ENCODE results near the gene ZFR. TPM values are rescaled to one million over a fixed set of nuclear protein-coding genes. Genes with fewer than 3 reads are reported as not detected.
"Not testable (repeated sequence)": the region's sequence is repeated elsewhere in the genome, so short reads cannot be mapped to it uniquely, and the experiment has no call there.

Gene ZFR
- total RNA-seq, 2 donors from 2014 or later, result 59.1 to 67.9 TPM

DNA sequence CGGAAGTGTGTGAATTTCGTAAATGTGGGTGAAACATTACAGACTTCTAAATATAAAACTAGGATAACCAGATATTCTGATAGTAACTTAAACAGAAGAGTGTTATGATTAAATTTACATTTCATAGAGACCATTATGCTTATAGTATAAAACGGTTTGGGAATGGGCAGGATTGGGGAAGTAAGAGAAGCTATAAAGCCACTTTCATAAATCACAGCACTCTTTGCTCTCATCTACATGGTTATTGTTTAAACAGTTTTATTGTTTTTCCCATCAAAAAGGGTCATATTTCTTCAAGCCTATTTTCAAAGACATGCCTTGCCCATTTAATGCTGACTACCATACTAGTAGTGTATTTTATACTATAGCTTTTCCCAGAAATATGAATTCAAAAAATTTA lies 9.2 kb downstream of the ZFR start:
- H3K4me3 Mint-ChIP-seq, result no peak overlapping the region
- H3K36me3 Mint-ChIP-seq (ENCODE audit: low read depth), result peaks cover 33% of the 10 kb centered on the region
- no peak overlapping the region for H3K27ac Mint-ChIP-seq

DNA sequence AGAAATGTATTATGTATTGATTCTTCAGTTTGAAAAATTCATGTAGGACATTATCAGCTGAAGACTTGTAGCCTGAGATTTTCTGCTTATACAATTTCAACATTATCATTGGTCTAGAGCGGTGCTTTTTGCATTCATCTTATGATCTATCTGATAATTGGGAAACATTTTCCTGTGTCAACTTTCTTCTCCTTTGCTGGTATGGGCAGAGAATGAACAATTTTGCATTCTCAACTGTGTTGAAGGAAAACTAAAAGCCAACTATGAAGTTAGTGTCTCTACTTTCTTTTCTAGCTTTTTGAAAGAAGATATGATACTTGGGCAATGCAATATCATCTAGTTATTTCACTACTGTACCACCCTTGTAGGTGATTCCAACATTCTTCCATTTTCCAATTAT lies 10.3 kb downstream of the ZFR start:
- WGBS, 2 experiments (ENCODE audit: insufficient coverage in 1 of 2, insufficient read length in 1 of 2), result 75% methylated on average over 1 of the region's 1 CpG; no CpG with 5 or more reads in 1 of the 2 experiments
- Mint-ChIP-seq H3K4me3 (no peak overlapping the region), H3K4me1 (no peaks in the 10 kb centered on the region), H3K9me3 (peaks cover 4% of the 10 kb centered on the region), H3K36me3 (ENCODE audit: low read depth) (peaks cover 40% of the 10 kb centered on the region), H3K27ac (no peak overlapping the region), H3K27me3 (ENCODE audit: insufficient read depth) (no peaks in the 10 kb centered on the region)
- Histone ChIP-seq H3K4me1 (ENCODE audit: control insufficient read depth, insufficient read depth, low read length) (no peaks in the 10 kb centered on the region), H3K36me3 (ENCODE audit: control insufficient read depth, insufficient read depth, low read length) (peaks cover 52% of the 10 kb centered on the region), H3K27ac (ENCODE audit: low read depth, low read length) (no peak overlapping the region), H3K9me3 (ENCODE audit: control insufficient read depth, low read length) (no peaks in the 10 kb centered on the region), H3K27me3 (ENCODE audit: control insufficient read depth, insufficient read depth, low read length, poor library complexity, severe bottlenecking) (no peaks in the 10 kb centered on the region), H3K4me3 (ENCODE audit: low read length) (no peak overlapping the region), H3K9ac (ENCODE audit: extremely low read depth, low read length, poor library complexity, severe bottlenecking) (no peak overlapping the region)
- TF ChIP-seq, protein P1, sequence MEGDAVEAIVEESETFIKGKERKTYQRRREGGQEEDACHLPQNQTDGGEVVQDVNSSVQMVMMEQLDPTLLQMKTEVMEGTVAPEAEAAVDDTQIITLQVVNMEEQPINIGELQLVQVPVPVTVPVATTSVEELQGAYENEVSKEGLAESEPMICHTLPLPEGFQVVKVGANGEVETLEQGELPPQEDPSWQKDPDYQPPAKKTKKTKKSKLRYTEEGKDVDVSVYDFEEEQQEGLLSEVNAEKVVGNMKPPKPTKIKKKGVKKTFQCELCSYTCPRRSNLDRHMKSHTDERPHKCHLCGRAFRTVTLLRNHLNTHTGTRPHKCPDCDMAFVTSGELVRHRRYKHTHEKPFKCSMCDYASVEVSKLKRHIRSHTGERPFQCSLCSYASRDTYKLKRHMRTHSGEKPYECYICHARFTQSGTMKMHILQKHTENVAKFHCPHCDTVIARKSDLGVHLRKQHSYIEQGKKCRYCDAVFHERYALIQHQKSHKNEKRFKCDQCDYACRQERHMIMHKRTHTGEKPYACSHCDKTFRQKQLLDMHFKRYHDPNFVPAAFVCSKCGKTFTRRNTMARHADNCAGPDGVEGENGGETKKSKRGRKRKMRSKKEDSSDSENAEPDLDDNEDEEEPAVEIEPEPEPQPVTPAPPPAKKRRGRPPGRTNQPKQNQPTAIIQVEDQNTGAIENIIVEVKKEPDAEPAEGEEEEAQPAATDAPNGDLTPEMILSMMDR (conservative IDR thresholded peaks at IDR 0.05), result no peak
- DNase-seq, result no peak

More for the DNA sequence above, 9.2 kb downstream of the ZFR start:
- H3K36me3 ChIP-seq (ENCODE audit: control insufficient read depth, insufficient read depth, low read length), result peaks cover 45% of the 10 kb centered on the region
- Mint-ChIP-seq H3K4me1 (no peaks in the 10 kb centered on the region), H3K27me3 (ENCODE audit: insufficient read depth) (no peaks in the 10 kb centered on the region), H3K9me3 (no peaks in the 10 kb centered on the region)
- TF ChIP-seq, protein P1 (conservative IDR thresholded peaks at IDR 0.05), result no peak
- no peak overlapping the region for H3K27ac ChIP-seq (ENCODE audit: low read depth, low read length)
- H3K27me3 ChIP-seq (ENCODE audit: control insufficient read depth, insufficient read depth, low read length, poor library complexity, severe bottlenecking), result no peaks in the 10 kb centered on the region
- no peak overlapping the region for H3K4me3 ChIP-seq (ENCODE audit: low read length)
- H3K9ac ChIP-seq (ENCODE audit: extremely low read depth, low read length, poor library complexity, severe bottlenecking), result no peak overlapping the region
- 100% methylated on average over 2 of the region's 3 CpGs; no CpG with 5 or more reads in 1 of the 2 experiments for WGBS, 2 experiments (ENCODE audit: insufficient coverage in 1 of 2, insufficient read length in 1 of 2)
- DNase-seq, result no peak
- H3K4me1 ChIP-seq (ENCODE audit: control insufficient read depth, insufficient read depth, low read length), result no peaks in the 10 kb centered on the region
- no peaks in the 10 kb centered on the region for H3K9me3 ChIP-seq (ENCODE audit: control insufficient read depth, low read length)

GRCh38 chr5:32432633-32433032 lies 11.9 kb downstream of the ZFR start:
- Histone ChIP-seq H3K27ac (ENCODE audit: low read depth, low read length) (no peak overlapping the region), H3K4me3 (ENCODE audit: low read length) (no peak overlapping the region), H3K9me3 (ENCODE audit: control insufficient read depth, low read length) (peaks cover 11% of the 10 kb centered on the region), H3K9ac (ENCODE audit: extremely low read depth, low read length, poor library complexity, severe bottlenecking) (no peak overlapping the region), H3K27me3 (ENCODE audit: control insufficient read depth, insufficient read depth, low read length, poor library complexity, severe bottlenecking) (no peaks in the 10 kb centered on the region), H3K4me1 (ENCODE audit: control insufficient read depth, insufficient read depth, low read length) (no peaks in the 10 kb centered on the region), H3K36me3 (ENCODE audit: control insufficient read depth, insufficient read depth, low read length) (peaks cover 53% of the 10 kb centered on the region)
- 98 to 100% methylated on average over 1 to 3 of the region's 3 CpGs for WGBS, 2 experiments (ENCODE audit: insufficient coverage in 1 of 2, insufficient read length in 1 of 2)
- Mint-ChIP-seq H3K36me3 (ENCODE audit: low read depth) (peaks cover 47% of the 10 kb centered on the region), H3K4me1 (no peaks in the 10 kb centered on the region), H3K27me3 (ENCODE audit: insufficient read depth) (no peaks in the 10 kb centered on the region), H3K4me3 (no peak overlapping the region), H3K27ac (no peak overlapping the region), H3K9me3 (peaks cover 14% of the 10 kb centered on the region)
- DNase-seq, result no peak
- TF ChIP-seq, protein P1 (conservative IDR thresholded peaks at IDR 0.05), result no peak

DNA sequence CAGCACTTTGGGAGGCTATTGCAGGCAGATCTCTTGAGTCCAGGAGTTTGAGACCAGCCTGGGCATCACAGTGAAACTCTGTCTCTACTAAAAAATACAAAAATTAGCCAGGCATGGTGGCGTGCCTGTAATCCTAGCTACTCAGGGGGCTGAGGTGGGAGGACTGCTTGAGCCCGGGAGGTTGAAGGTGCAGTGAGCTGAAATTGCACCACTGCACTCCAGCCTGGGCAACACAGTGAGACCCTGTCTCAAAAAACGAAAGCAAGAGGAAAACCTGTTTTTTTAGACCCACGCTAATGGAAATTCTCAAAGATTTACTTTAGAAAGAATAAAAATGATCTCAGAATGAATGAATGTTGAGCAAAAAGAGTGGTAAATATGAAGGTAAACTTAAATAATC lies 13.7 kb downstream of the ZFR start:
- H3K27ac ChIP-seq (ENCODE audit: low read depth, low read length); H3K4me1 ChIP-seq (ENCODE audit: control insufficient read depth, insufficient read depth, low read length); DNase-seq; H3K27ac Mint-ChIP-seq; H3K9ac ChIP-seq (ENCODE audit: extremely low read depth, low read length, poor library complexity, severe bottlenecking); H3K4me3 ChIP-seq (ENCODE audit: low read length); H3K4me3 Mint-ChIP-seq; H3K27me3 Mint-ChIP-seq (ENCODE audit: insufficient read depth); H3K4me1 Mint-ChIP-seq; H3K27me3 ChIP-seq (ENCODE audit: control insufficient read depth, insufficient read depth, low read length, poor library complexity, severe bottlenecking): not testable (repeated sequence)
- H3K9me3 Mint-ChIP-seq, result peaks cover 31% of the 10 kb centered on the region
- H3K9me3 ChIP-seq (ENCODE audit: control insufficient read depth, low read length), result peaks cover 28% of the 10 kb centered on the region
- WGBS, 2 experiments (ENCODE audit: insufficient coverage in 1 of 2, insufficient read length in 1 of 2), result 95 to 100% methylated on average over 2 to 4 of the region's 4 CpGs
- peaks cover 61% of the 10 kb centered on the region for H3K36me3 Mint-ChIP-seq (ENCODE audit: low read depth)
- H3K36me3 ChIP-seq (ENCODE audit: control insufficient read depth, insufficient read depth, low read length), result peaks cover 60% of the 10 kb centered on the region

Data from endodermal cell (in vitro differentiated cells).